ELF-1 (cell line): ENCODE results near the gene NAALADL2.

Experiments
- DNase-seq: peaks from one replicate; pipeline ENCODE4 v3.0.0-alpha.2; 2016; ENCODE audit warnings: low read depth, low spot score

The NAALADL2 gene

DNA sequence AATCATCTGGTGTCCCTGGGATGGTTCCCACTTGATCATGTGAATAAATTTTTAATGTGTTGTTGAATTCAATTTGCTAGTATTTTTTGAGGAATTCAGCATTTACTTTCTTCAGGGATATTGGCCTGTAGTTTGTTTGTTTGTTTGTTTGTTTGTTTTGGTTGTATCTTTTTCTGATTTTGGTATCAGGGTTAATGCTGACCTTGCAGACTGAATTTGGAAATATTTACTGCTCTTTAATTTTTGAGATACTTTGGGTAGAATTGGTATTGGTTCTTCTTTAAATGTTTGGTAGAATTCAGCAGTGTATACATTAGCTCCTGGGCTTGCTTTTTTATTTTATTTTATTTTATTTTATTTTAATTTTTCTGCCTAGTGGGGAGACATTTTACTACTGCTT, 803.7 kb downstream of the NAALADL2 start:
- DNase-seq = no peak

DNA sequence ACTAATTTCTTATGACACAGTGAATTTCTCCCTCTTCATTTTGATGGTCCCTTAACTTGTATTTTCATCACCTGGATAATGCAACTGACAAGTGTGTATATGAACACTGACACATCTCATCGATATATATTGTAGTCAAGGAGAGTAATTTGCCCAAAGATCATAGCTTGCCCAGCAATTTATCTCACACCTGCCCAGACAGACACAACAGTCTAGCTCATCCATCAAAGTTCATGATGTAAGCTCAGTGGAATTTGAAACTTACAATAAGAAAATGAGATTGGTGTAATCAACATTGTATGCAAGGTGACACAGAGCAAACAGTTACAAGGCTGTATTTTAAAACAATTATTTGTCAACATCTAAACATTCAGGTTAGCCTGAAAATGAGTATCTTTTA, 805.8 kb downstream of the NAALADL2 start:
- no peak for DNase-seq

DNA sequence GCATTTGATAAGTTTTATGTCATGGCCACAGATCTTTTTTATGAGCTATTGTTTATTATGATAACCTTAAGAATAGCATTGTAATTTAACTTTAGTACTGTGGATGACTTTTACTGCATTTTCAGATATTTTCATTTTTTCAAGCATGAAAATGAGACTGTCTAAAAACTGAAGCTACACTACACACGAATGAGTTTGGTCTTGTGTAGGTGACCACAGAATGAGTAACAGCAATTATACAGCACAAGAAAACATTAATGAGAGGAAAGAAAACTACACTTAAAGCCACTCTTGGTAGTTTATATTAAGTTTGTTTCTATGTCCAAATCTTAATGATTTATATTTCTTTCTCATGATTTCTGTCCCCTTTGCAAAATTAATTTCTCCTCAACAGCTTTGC, 809.2 kb downstream of the NAALADL2 start:
- no peak for DNase-seq

DNA sequence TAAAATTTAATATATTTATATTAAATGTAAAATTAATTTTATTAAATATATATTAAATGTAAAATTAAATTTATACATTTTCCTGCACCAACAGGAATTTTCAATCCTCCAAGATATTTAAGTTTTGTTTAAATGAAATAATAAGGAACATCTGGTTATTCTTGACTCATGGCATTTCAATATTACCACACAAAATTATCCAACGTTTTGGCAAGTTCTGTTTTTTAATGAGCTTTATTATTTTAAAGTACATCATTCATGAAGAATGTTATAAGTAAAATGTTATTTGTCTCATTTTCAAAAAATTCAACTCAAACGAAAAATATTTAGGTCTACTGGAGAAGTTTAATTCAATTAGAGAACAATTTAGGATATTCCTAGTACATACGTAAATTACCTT, 811.4 kb downstream of the NAALADL2 start:
- no peak for DNase-seq

DNA sequence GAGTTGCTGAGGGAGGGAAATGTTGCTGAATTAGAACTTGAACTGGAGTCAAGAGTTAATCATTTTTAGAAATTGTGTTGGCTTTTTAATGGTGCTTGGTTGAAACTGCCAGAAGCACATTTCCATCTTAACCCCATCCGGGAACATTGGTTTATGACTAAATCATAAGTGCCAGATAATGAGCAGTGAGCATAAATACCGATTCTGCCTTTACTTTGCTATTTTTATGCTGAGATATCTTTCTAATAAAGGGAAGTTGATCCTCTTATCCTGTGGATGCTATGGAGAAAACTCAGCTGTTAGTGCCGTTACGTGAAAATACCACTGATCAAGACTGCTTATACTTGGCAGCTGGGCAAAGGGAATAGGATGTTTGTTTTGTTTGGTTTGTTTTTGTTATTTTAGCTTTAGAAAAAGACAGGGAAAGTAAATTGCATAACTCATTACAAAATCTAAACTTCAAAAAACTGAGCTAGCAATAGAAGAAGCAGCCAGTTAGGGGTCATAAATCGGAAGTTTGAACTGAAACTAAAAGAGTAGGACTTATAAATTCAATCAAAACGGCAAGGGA, 813.1 kb downstream of the NAALADL2 start:
- DNase-seq = no peak

DNA sequence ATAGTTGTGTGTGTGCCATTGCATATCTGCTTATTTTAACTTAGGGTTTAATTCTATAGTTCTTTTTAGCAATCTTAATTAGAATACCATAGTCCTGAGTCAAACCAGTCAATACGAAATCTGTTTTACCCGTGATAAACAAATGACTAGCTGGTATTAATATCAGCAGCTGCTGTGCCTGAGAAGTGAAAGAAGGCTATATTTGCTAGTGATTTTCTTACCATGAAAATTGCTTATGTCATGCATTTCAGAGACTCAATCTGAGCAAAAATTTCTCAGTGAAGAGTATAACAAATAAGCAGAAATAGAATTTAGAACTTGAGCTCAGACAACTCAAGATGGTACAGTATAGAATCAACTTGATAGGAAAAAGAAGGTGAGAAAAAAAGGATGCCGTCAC, 820.4 kb downstream of the NAALADL2 start:
- no peak for DNase-seq

DNA sequence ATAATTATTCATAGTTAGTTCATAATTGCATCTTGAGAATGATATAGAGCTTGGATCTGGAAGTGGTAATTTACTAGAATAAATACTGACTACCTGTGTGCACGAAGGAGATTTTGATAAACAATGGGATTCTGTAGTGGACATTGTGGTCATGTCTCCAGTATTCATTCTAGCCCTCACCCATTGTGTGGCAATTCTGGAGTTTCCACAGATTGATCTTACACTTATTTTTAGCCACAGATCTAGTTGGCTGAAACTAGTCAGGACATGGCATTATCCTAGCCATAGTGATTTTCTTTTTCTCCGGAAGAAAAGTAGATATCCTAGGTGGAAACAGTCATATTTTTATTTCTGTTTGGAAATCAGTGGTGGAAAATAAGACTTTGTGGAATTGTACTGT, 833.1 kb downstream of the NAALADL2 start:
- no peak for DNase-seq

DNA sequence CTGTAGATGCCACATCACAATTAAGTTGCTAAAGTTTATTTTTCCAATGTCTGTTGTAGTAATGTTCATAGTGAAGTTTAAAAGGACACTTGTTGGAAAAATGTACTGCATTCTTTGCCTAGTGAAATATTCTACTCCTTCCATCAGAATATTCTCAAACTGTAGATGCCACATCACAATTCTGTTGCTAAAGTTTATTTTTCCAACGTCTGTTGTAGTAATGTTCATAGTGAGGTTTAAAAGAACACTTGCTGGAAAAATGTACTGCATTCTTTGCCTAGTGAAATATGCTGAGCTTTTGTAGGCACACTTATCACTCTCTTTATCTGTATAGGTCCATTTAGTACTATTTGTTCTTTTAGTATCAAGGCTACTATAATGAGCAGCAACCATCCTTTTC, 836.1 kb downstream of the NAALADL2 start:
- DNase-seq = no peak

DNA sequence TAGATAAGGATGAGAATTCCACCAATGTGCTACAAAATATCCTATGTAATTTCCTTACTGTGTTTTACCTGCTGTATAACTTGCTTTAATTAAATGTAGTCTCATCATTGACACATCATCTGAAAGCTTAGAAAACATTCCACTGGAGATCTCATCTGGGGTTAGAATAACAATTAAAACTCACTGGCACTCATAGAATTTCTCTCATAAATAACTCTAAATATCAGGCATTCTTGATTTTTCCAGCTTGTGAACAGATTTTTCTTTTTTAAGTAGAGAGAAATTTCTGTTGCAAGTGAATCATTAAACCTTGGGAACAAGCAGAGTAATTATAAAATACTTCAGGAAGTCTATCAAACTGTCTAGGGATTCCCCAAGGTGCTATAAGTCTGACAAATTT, 843.8 kb downstream of the NAALADL2 start:
- no peak for DNase-seq

DNA sequence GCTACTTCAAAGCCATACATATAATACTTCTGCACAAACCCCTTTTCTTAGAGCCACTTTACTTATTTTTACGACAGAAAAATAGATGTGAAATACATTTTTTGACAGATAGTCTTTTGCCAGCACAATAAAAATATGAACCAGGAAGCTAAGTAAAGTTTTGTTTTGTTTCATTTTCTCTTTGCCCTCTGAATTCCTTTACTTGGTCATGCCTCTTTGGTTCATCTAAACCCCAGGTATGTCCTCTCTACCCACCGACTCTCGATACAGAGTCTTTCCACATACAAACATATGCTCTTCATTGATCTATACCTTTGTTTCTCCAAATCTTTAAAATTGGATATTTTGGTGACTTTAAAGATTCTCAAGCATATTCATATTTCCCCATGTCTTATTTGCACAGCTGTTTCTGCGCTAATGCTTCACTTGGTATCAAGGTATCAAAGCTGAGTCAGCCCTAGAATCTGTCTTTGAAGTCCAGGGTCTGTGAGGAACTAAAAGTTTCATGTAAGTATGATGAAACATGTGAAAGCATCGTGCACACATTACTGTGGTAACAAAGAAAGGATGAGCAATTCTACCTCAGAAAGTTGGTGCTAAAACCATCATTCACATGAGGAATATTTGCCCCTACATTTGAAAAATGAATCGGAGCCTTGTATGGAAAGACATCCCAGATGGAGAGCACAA, 845.4 kb downstream of the NAALADL2 start:
- no peak for DNase-seq

DNA sequence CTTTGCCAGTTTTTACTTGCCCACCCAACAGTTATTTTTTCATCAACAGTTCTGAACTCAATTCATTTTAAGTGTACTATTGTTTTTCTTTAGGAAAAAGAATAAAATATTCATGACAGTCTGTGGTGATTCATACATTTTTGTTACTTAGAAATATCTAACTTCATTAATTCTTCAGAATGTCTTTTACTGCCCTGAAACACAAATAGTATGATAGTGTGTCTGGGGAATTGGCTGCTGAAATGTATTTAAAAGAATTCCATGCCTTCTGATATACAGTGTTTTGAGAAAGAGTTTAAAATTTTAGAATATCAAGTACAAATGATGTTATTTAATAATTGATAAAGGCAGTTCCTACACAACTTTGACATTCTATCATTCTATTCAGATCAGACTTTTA, 854.1 kb downstream of the NAALADL2 start:
- DNase-seq = no peak

DNA sequence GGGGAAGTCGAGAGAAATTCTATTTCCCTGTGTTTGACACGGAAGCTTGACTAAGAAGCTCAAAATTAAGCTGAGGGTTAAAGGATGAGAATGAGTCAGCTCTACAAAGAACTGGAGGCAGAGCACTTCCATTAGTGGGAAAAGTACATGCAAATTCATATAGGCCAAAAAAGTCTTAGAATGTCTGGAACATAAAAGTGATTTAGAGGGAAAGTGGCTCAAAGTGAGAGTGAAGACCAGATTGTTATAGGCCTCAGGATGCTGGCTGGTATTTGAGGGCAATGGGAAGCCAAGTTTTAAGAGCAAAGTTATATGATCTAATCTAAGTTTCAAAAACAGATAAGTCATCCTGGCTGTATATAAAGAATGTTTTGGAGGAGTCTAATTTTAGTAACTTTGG, 857.3 kb downstream of the NAALADL2 start:
- DNase-seq = no peak

DNA sequence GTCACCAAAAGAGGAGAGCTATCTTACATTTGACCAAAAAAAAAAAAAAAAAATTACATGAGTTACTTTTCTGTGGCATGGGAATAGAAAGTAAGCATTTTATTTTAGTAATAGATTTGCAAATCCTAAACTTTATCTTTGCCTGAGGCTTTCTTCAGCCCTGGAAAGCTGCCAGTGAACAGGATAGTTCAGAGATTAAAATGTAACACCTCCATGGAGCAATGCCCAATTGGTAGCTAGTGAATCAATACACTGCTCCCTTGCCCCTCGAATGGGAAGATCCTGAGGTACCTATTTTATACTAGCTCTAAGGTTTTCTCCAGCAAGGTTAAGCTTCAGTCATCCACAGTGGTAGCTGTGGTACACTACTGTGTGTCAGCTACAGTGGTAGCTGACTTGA, 867.1 kb downstream of the NAALADL2 start:
- DNase-seq = no peak

DNA sequence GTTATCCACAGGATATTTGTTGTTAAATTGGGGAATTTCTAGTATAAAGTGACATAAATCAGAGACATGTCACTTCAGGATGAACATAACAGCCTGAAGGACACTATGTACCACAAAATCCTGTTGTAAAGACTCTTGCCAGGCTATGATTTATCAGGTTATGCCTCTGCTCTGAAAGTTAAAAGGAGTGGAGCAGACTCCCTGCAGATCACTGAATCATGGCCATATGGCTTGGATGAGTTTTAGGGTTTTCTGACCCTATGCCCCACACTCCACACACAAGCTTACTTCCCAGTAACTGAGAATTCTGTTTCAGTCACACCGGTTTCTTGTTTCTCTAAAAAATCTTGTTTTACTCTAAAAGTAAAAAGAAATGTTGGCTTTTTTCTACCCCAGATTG, 869.4 kb downstream of the NAALADL2 start:
- DNase-seq = no peak

DNA sequence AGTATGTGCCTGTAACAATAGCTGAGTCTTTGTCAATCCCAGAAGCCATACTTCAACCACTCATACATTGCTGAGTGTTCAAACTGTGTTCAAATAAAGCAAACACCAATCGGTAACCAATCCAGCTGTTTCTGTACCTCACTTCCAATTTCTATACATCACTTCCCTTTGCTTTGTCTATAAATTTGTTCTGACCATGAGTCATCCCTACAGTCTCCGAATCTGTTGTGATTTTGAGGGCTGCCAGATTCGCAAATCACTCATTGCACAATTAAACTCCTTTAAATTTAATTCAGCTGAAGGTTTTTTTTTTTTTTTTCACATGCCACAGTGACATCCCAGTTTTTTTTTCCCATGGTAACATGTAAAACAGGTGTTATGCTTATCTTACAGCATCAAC, 870.3 kb downstream of the NAALADL2 start:
- no peak for DNase-seq

DNA sequence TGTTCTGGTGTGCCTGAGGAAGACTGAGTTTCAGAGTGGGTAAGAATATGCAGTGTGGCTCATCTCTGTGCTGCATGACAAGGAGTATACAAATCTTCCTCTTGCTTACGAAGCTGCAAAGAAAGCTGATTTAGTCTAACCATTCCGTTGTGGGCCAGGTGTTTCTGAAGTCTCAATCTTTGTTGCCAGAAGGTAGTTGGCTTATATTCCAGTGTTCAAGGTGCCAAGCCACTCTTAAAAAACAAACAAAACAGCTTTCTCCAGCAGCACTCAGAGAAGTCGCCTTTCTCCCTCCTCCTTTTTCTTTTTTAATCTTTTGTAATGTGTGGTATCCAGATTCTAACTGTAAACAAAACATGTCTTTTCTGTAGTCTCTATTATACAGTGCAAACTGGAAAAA, 872.4 kb downstream of the NAALADL2 start:
- no peak for DNase-seq

DNA sequence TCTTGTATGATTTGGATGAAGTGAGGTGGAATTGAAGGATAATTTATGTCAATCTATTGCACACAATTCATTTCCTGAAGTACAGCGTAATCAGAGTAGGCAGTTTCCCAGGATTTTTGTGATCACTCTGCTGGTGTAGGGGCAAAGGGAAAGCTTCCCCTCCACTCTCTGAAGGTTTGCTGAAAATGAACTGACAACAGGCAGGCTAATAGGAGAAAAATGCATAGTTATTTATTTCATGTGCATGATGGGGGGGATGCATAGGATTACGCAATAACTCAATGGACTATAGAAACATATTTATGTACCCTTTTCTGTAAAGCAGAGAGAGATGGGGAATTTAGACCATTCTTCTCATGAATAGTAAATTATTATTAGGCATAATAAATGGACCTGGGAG, 872.9 kb downstream of the NAALADL2 start:
- DNase-seq = no peak

DNA sequence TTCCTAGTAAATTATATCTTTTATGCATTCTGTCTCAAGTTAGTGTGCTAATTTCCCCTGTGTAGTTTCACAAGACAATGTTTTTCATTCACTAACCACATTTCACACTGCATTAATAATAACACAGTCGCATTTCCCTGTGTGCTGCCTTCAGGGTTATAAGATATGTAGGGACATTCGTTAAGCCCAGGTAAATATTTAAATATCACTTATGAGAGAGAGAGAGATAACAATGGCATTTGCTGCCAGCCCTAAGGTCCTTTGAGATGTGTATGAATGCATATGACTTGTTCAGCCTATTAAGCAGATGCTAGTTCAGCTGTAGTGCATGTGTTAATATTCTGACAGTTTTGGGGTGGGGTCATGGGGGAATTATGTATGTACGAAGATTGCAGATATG, 876.7 kb downstream of the NAALADL2 start:
- no peak for DNase-seq

DNA sequence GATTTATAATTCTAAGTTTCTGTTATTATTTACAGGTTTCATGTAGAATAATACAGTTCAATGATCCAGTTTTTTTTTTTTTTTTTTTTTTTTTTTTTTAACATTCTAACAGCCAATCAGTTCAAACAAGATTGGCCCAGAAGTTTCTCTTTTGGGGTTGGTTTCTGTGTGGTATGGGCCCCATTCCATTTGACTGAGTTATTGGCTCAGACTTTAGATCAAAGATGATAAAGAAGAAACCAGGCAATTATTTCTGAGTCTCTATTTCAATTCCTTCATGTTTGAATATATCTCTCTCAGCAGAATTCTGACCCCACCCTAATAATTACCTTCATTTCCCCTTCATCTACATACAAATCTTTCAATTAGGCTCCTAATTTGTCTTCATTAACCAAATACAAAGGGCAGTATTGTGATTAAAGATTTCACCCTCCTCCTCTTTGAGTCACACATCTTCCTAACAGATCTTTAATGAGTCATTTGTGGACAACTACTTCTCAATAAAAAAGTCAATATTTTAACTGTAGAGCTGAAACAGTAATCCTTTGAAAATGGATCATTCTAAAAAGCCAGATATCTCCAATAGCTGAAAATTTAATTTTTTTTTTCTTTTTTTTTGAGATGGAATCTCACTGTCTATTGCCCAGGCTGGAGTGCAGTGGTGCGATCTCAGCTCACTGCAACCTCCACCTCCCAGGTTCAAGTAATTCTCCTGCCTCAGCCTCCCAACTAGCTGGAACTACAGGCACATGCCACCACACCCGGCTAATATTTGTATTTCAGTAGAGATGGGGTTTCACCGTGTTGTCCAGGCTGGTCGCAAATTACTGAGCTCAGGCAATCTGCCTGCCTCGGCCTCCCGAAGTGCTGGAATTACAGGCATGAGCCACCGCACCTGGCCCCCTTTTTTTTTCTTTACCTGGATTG, 878.8 kb downstream of the NAALADL2 start:
- DNase-seq = no peak

DNA sequence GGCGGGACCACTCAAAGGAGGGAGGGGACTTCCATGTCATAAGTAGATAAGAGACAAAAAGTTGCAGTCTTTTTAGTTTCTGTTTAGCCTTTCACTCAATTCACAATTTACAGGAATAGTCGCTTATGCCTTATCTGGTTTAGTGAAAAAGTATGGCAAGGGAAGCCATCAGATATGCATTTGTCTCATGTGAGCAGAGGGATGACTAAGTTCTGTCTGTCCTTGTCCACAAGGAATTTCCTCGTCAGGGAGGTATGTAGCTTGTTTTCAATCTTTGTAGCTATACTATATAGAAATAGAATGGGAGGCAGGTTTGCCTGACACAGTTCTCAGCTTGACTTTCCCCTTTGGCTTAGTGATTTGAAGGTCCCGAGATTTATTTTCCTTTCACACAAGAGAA, 882.8 kb downstream of the NAALADL2 start:
- no peak for DNase-seq

DNA sequence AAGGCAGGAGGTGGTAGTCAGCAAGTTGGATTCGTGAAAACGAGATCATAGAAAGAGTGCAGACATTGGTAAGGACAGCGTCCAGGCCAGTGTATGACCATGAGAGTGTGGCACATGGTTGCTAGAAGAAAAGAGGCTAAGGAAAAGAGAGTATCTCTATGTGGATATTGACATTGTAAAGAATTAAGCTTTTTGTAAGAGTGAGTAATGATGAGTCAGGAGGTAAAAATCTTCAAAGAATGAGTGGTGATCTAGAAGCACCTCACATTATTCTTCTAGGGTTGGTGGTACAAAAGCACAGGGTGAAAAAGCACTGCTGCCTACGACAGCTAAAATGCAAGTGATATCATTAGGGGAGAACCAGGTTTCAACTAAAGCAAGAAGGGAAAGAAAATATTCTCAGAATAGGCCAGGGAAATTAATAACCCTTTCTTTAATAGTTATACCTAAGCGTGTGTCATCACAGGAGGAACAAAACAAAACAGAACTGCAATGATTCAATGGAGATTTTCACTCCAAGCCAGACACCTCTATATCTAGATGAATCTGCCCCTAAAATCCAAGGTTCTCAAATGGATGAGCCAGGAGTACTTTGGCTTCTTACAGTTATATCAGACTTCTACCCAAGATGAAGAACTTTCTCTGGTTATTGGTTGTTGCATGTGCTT, 884.7 kb downstream of the NAALADL2 start:
- no peak for DNase-seq

DNA sequence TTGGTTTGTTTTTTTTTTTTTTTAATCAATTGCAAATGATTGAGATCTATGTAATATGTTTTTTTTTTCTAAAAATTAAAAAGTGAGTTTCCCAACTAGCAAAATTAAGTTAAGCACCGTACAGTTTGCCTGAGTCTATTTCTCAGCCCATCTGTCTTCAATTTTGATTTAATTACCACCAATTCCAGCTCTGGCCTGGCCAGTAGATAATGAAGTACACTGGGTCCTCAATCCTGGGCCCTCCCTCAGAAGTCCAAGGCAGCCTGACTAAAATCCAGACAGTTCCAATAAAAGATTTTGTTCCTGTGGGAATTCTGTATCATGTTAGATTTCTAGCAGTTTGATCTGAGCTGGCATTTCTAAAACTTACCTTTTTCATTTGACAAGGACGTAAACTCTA, 887.2 kb downstream of the NAALADL2 start:
- no peak for DNase-seq
